ENCODE results near the gene PTPRN2. TPM values are rescaled to one million over a fixed set of nuclear protein-coding genes. Genes with fewer than 3 reads are reported as not detected.

The PTPRN2 gene
- polyA plus RNA-seq, 1 experiment = 0.31 TPM

DNA sequence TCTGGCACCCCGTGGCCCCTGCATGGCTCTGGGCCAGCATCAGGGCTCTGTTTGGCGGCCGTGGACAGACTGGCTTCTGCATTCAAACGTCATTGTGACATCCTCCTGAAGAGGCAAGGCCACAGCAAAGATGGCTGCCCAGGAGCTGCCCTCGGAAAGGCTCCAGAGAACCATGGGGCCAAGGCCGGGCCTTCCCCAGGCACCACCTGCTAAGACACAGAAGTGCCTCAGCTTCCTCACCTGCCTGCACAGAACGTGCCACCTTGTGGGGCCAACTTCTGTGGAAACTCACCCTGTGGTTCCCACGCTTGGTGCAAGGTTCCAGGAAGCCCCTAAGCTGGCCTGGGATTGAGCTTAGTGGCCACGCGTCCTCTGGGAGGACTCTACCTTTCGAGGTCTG, 396.9 kb downstream of the PTPRN2 start:
- ChIA-PET POLR2A (no interaction called here), CTCF (no interaction called here)
- Histone ChIP-seq H3K36me3 (ENCODE audit: control insufficient read depth, insufficient read depth, low read length) (no peaks in the 10 kb centered on the region), H3K27me3 (ENCODE audit: control insufficient read depth, insufficient read depth, low read length) (no peaks in the 10 kb centered on the region), H3K4me3 (ENCODE audit: low read depth, low read length) (no peak overlapping the region)
- no peak for DNase-seq (ENCODE audit: low read depth)
- TF ChIP-seq, protein P1, sequence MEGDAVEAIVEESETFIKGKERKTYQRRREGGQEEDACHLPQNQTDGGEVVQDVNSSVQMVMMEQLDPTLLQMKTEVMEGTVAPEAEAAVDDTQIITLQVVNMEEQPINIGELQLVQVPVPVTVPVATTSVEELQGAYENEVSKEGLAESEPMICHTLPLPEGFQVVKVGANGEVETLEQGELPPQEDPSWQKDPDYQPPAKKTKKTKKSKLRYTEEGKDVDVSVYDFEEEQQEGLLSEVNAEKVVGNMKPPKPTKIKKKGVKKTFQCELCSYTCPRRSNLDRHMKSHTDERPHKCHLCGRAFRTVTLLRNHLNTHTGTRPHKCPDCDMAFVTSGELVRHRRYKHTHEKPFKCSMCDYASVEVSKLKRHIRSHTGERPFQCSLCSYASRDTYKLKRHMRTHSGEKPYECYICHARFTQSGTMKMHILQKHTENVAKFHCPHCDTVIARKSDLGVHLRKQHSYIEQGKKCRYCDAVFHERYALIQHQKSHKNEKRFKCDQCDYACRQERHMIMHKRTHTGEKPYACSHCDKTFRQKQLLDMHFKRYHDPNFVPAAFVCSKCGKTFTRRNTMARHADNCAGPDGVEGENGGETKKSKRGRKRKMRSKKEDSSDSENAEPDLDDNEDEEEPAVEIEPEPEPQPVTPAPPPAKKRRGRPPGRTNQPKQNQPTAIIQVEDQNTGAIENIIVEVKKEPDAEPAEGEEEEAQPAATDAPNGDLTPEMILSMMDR (IDR thresholded peaks at IDR 0.05; ENCODE audit: insufficient read depth, low read depth, low read length) = no peak

DNA sequence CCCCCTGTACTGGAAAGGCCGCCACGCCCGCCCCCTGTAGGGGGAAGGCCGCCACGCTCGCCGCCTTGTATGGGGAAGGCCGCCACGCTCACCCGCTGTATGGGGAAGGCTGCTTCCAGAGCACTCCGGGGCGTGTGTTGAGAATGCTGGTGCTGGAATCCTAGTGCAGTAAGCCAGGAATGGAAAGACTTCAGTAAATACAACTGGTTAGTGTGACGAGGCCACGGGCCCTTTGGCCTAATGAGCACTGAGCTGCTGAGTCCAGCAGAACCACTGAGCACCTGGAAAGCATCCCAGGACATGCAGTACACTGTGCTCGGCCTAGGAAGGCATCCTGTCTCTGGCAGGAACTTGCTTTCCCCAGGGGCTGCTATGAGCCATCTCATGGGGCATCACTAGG, 398.9 kb downstream of the PTPRN2 start:
- Histone ChIP-seq H3K36me3 (ENCODE audit: control insufficient read depth, insufficient read depth, low read length) (no peaks in the 10 kb centered on the region), H3K27me3 (ENCODE audit: control insufficient read depth, insufficient read depth, low read length) (no peaks in the 10 kb centered on the region), H3K4me3 (ENCODE audit: low read depth, low read length) (no peak overlapping the region)
- ChIA-PET CTCF (no interaction called here), POLR2A (no interaction called here)
- TF ChIP-seq, protein P1 (IDR thresholded peaks at IDR 0.05; ENCODE audit: insufficient read depth, low read depth, low read length) = no peak
- DNase-seq (ENCODE audit: low read depth) = no peak

DNA sequence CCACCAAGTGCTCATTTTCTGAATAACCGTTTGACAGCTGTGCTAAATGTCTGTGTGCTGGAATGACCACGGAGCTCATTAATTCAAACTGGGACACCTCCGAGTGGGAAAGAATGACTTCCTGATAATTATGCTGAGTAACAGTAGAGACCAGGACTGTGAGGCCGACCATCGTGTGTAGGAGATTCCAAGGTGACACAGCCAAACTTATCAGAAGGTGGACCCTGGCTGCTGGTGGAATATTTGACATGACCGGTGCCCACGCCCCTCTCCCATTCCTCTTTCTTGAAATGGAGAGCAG, 400.0 kb downstream of the PTPRN2 start:
- ChIA-PET CTCF (no interaction called here), POLR2A (no interaction called here)
- no peaks in the 10 kb centered on the region for H3K36me3 ChIP-seq (ENCODE audit: control insufficient read depth, insufficient read depth, low read length)
- no peak overlapping the region for H3K4me3 ChIP-seq (ENCODE audit: low read depth, low read length)
- H3K27me3 ChIP-seq (ENCODE audit: control insufficient read depth, insufficient read depth, low read length) = no peaks in the 10 kb centered on the region
- TF ChIP-seq, protein P1 (IDR thresholded peaks at IDR 0.05; ENCODE audit: insufficient read depth, low read depth, low read length) = no peak
- DNase-seq (ENCODE audit: low read depth) = no peak

DNA sequence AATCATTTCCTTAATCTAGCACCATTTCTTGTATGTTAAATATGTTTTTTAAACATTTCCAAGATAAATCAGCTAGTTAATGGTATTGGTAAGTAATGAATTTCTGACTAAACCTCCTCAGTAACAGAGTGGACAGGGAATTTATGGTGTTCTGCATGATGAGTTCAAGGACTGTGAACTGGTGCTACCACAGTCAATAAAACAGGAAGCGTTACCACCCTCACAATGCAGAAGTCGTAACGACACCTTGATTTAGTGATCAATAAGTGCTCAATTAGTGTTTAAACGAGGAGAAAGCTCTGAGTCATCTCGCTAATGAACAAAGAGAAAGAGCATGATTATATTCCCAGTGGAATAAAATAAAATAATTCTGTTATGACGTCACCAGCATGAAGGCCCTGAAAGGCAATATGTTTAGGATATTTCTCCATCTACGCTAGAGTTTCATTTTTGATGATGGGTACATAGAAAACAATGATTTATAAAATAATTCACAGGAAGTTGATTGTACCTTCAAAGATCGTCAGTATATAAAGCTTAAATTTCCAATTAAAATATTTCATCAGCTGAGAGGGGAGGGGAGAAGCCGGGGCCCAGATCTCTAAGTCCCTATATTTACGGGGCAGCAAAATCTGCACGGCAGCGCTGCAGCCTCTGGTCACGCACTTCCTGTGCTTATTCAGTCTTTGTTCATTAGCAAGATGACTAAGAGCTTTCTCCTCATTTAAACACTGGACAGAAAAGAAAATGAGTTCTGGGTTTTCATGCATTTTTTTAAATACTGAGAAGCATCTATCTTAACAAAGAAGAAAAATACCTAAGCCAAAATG, 400.5 kb downstream of the PTPRN2 start:
- no peak for DNase-seq (ENCODE audit: low read depth)
- Histone ChIP-seq H3K27me3 (ENCODE audit: control insufficient read depth, insufficient read depth, low read length) (no peaks in the 10 kb centered on the region), H3K4me3 (ENCODE audit: low read depth, low read length) (no peak overlapping the region), H3K36me3 (ENCODE audit: control insufficient read depth, insufficient read depth, low read length) (no peaks in the 10 kb centered on the region)
- CTCF ChIA-PET = no interaction called here
- TF ChIP-seq, protein P1 (IDR thresholded peaks at IDR 0.05; ENCODE audit: insufficient read depth, low read depth, low read length) = no peak
- POLR2A ChIA-PET = no interaction called here

DNA sequence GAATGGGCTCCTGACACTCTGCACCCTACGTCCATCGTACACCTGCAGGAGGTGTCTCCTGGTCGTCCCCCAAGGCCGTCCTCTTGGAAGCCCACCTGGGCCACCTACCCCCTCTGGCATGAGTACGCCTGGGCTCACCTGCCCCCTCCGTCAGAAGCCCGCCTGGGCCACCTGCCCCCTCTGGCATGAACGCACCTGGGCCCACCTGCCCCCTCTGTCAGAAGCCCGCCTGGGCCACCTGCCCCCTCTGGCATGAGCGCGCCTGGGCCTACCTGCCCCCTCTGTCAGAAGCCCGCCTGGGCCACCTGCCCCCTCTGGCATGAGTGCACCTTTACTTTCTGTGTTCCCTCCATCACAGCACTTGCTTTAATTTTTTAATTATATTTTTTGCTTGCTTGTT, 401.2 kb downstream of the PTPRN2 start:
- DNase-seq (ENCODE audit: low read depth) = no peak
- ChIA-PET POLR2A (no interaction called here), CTCF (no interaction called here)
- Histone ChIP-seq H3K27me3 (ENCODE audit: control insufficient read depth, insufficient read depth, low read length) (no peaks in the 10 kb centered on the region), H3K4me3 (ENCODE audit: low read depth, low read length) (no peak overlapping the region), H3K36me3 (ENCODE audit: control insufficient read depth, insufficient read depth, low read length) (no peaks in the 10 kb centered on the region)
- TF ChIP-seq, protein P1 (IDR thresholded peaks at IDR 0.05; ENCODE audit: insufficient read depth, low read depth, low read length) = no peak

Data from BJ (cell line).